Measurements from ENCODE around the gene CDC42EP5. TPM values are rescaled to one million over a fixed set of nuclear protein-coding genes. Genes with fewer than 3 reads are reported as not detected.
A peak's percentile ranks its signal among the peaks of the same experiment; 100 is the strongest.

The CDC42EP5 gene
- total RNA-seq, 6 experiments from 2014 or later, result 45.9 to 70.5 (median 56.9) TPM

- H3K27me3 Mint-ChIP-seq (ENCODE audit: insufficient read depth), result peaks cover 16% of the 10 kb centered on the region
- no peaks in the 10 kb centered on the region for H3K36me3 Mint-ChIP-seq (ENCODE audit: low read depth)
- H3K9me3 Mint-ChIP-seq, result no peaks in the 10 kb centered on the region
- 0 out of 2 replicates have a peak, but pooled peaks have one; percentile 2 for TF ChIP-seq CTCF (IDR thresholded peaks at IDR 0.05)
- no peaks in the 10 kb centered on the region; the same call in 1 of the 2 replicates for H3K4me1 Mint-ChIP-seq (ENCODE audit: low read depth)
- no peak overlapping the region for H3K27ac Mint-ChIP-seq
- no peak overlapping the region for H3K4me3 Mint-ChIP-seq
- no peak for DNase-seq
These were observed 41.7 kb downstream of the CDC42EP5 start for GRCh38 chr19:54431255-54431838.

GRCh38 chr19:54430306-54431254, 42.5 kb downstream of the CDC42EP5 start:
- H3K4me3 Mint-ChIP-seq, result no peak overlapping the region
- TF ChIP-seq CTCF (IDR thresholded peaks at IDR 0.05), result peak; percentile 20; the same call in 1 of the 2 replicates
- H3K36me3 Mint-ChIP-seq (ENCODE audit: low read depth), result no peaks in the 10 kb centered on the region
- H3K27me3 Mint-ChIP-seq (ENCODE audit: insufficient read depth), result peaks cover 19% of the 10 kb centered on the region
- no peak overlapping the region for H3K27ac Mint-ChIP-seq
- no peaks in the 10 kb centered on the region for H3K9me3 Mint-ChIP-seq
- no peak for DNase-seq
- no peaks in the 10 kb centered on the region; the same call in 1 of the 2 replicates for H3K4me1 Mint-ChIP-seq (ENCODE audit: low read depth)

- Mint-ChIP-seq H3K36me3 (ENCODE audit: low read depth) (no peaks in the 10 kb centered on the region), H3K27ac (no peak overlapping the region), H3K27me3 (ENCODE audit: insufficient read depth) (peaks cover 17% of the 10 kb centered on the region; the same call in 1 of the 2 replicates), H3K4me3 (no peak overlapping the region), H3K4me1 (ENCODE audit: low read depth) (no peaks in the 10 kb centered on the region), H3K9me3 (no peaks in the 10 kb centered on the region)
- TF ChIP-seq CTCF (IDR thresholded peaks at IDR 0.05), result no peak
- no peak for DNase-seq
These were observed 43.4 kb downstream of the CDC42EP5 start for GRCh38 chr19:54429545-54430227.

GRCh38 chr19:54429176-54429495, 44.0 kb downstream of the CDC42EP5 start:
- H3K9me3 Mint-ChIP-seq, result no peaks in the 10 kb centered on the region
- no peak overlapping the region for H3K27ac Mint-ChIP-seq
- no peak for TF ChIP-seq CTCF (IDR thresholded peaks at IDR 0.05)
- H3K4me3 Mint-ChIP-seq, result no peak overlapping the region
- H3K27me3 Mint-ChIP-seq (ENCODE audit: insufficient read depth), result peaks cover 17% of the 10 kb centered on the region; the same call in 1 of the 2 replicates
- no peak for DNase-seq
- no peaks in the 10 kb centered on the region for H3K4me1 Mint-ChIP-seq (ENCODE audit: low read depth)
- no peaks in the 10 kb centered on the region for H3K36me3 Mint-ChIP-seq (ENCODE audit: low read depth)

GRCh38 chr19:54428323-54429175, 44.5 kb downstream of the CDC42EP5 start:
- no peak for TF ChIP-seq CTCF (IDR thresholded peaks at IDR 0.05)

More at GRCh38 chr19:54428323-54429175, 44.5 kb downstream of the CDC42EP5 start:
- Mint-ChIP-seq H3K4me1 (ENCODE audit: low read depth) (no peaks in the 10 kb centered on the region), H3K36me3 (ENCODE audit: low read depth) (no peaks in the 10 kb centered on the region), H3K27ac (no peak overlapping the region), H3K9me3 (no peaks in the 10 kb centered on the region), H3K27me3 (ENCODE audit: insufficient read depth) (peaks cover 17% of the 10 kb centered on the region; the same call in 1 of the 2 replicates), H3K4me3 (no peak overlapping the region)
- no peak for DNase-seq

All from HFFc6 (cell line).